ENCODE data around the gene TTBK1.

Gene TTBK1

DNA sequence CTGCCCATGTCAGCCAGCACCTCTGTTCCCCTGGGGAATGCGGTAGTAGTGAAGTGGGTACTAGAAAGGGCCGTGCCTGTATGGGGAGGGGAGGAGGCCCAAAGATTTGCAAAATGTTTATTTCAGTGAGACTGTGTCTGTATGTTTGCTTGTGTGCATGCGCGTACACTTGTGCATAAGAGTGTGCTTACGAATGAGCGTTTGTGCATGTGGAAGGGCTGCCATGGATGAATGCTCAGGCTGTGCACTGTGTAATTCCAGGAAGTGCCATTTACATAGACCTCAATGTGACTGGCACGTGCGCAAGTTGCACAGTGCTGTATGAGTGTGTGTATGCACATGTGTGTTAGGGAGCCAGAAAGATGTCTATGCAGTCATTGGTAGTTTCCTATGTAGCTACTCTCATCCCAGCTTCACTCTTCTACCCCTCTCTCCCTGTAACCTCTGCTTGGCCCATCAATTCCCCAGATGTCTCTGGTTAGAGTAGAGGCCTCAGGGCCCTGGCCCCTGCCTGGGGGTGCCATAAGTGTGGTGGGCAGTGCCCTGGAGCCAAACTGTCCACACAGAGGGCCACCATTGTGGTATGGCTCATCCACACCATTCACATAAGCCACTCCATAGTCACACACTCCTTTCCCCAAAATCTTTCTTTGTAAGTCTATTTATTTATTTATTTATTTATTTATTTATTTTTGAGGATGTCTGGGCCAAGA, 28.0 kb downstream of the TTBK1 start:
- H3K4me3 ChIP-seq (ENCODE audit: low read depth, low read length) = no peak overlapping the region
- TF ChIP-seq, protein P1, sequence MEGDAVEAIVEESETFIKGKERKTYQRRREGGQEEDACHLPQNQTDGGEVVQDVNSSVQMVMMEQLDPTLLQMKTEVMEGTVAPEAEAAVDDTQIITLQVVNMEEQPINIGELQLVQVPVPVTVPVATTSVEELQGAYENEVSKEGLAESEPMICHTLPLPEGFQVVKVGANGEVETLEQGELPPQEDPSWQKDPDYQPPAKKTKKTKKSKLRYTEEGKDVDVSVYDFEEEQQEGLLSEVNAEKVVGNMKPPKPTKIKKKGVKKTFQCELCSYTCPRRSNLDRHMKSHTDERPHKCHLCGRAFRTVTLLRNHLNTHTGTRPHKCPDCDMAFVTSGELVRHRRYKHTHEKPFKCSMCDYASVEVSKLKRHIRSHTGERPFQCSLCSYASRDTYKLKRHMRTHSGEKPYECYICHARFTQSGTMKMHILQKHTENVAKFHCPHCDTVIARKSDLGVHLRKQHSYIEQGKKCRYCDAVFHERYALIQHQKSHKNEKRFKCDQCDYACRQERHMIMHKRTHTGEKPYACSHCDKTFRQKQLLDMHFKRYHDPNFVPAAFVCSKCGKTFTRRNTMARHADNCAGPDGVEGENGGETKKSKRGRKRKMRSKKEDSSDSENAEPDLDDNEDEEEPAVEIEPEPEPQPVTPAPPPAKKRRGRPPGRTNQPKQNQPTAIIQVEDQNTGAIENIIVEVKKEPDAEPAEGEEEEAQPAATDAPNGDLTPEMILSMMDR (IDR thresholded peaks at IDR 0.05; ENCODE audit: borderline replicate concordance, insufficient read depth, low read depth, low read length) = no peak

DNA sequence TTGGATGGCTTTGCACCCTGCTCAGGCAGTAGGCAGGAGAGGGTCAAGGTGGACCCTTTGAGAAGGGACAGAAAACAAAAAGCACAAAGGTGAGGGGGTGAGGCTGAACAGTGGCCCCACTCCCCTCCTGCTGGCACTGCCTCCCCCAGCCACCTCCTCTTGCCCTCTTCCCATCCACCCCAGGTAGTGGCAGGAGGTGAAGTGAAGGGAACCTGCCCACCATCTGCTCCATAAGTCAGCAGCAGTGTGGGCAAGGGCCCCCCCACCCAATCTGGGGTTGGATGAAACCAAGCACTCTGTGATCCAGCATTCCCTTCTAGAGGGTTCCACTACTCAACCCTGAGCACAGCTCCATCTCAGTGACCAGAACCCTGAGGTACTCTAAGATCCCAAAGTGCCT, 28.7 kb downstream of the TTBK1 start:
- no peak overlapping the region for H3K4me3 ChIP-seq (ENCODE audit: low read depth, low read length)
- TF ChIP-seq, protein P1 (IDR thresholded peaks at IDR 0.05; ENCODE audit: borderline replicate concordance, insufficient read depth, low read depth, low read length) = no peak

DNA sequence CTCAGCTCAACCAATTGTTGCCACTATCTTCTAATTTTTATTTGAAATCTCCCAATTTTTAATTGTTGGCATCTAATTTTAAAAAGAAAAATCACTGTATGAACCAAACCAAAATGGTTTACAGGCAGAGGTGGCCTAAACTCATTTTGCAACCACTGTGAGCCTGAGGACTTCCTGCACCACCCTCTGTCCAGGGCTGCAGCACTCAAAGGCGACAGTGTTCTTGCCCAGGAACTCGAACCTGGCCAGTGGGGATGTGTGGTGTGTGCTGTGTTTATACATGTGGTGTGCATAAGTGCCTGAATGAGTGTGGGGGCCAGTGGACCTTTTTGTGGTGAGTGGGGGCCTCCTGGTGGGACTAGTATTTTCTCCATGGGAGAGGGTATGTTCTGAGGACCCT, 30.4 kb downstream of the TTBK1 start:
- TF ChIP-seq, protein P1 (IDR thresholded peaks at IDR 0.05; ENCODE audit: borderline replicate concordance, insufficient read depth, low read depth, low read length) = no peak
- H3K4me3 ChIP-seq (ENCODE audit: low read depth, low read length) = no peak overlapping the region

DNA sequence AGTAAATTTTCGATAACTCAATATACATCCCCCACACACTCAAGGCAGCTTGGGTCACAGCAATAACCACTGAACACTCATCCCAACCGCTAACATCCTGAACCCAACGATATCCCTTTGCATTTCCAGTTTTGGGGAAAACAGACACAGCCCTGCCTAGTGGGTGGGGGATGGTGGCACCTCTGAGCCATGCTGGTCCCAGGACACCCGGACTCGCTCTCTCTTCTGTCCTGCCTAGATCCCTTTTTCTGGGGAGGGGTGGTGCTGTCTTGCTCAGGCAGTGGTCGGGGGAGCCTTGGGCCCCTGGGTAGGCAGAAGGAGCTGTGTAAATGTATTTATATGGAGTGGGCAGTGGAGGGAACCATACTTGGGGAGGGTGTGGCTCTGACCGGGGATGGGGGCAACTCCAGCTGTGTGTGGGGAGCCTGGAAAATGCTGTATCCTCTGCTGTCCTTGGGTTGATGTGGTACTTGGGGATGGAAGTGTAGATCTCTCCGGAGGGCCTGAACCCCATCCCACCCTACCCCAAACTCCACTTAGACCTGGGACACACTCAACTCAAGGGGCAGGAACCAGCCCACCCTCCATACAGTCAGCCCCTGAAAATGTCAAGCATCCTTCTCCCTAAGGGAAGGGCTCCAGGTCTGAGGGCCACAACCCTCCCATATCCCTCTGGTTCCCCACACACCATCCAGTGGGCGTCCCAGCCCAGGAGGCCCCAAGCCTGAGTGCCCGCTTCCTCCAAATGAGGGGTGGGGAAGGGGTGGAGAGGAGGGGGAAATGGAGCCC, 31.0 kb downstream of the TTBK1 start:
- no peak overlapping the region for H3K4me3 ChIP-seq (ENCODE audit: low read depth, low read length)
- TF ChIP-seq, protein P1 (IDR thresholded peaks at IDR 0.05; ENCODE audit: borderline replicate concordance, insufficient read depth, low read depth, low read length) = no peak

DNA sequence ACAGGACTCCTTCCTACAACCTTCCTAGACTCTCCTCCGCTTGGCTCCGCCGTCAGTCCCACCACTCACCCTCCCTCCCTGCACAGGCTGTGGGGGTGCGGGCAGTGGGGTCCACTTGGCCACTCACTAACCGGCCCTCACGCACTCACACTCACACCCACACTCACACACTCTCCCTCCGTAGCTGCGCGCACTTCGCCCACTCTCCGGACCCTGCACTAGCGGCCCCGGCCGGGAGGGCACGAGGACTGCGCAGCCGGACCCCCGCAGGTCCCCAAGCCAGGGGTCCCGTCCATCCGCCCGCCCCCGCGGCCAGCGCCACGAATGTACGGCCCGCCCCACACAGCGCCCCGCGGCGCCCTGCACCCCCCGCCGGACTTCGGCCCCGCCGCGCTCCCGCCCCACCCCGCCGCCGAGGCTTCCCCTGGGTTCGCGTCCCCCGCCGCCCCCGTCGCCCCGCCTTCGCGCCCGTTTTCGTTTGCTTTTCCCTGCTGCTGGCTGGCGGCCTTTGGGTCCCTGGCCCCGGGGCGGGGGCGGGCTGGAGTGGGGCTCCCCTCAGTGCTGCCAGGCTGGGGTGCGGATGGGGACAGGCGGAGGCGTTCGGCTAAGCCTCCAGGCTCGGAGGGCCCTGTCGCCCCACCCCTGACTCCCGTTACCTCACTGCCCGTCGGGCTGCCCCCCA, 31.8 kb downstream of the TTBK1 start:
- H3K4me3 ChIP-seq (ENCODE audit: low read depth, low read length) = peak overlapping the region; percentile 22
- TF ChIP-seq, protein P1 (IDR thresholded peaks at IDR 0.05; ENCODE audit: borderline replicate concordance, insufficient read depth, low read depth, low read length) = no peak

DNA sequence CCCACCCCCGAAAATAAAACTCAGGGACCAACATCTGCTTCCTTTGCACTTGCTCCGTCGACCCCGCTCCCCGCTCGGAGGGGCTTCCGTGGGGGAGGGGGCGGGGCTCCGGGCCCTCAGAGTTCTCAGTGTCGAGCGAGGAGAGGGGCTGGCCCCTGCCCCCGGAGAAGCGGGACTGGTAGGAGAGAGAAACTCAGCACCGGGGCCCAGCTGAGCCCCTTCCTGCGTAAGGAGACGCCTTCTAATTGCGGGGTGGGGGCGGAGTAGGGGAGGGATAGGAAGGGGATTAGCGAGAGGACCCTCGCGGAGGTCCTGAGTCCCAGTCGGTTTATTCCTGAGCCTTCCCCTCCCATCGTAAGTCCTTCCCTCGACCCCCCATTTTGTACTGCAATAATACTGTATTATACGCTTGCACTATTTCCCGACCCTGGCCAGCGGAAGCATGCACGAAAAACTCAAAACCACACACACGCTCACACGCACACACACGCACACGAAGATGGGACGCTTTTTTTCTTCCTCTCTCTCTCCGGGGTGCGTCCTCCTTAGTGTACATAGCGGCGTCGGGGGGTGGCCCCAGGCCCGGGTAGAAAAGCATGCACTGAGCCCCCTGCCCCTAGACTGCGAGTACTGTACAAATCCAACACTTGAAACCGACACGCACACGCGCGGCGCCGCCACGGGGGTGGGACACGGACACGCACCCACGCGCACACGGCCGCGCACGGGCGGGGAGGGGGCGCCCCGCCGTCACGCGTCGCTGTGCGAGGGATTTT, 32.7 kb downstream of the TTBK1 start:
- H3K4me3 ChIP-seq (ENCODE audit: low read depth, low read length) = no peak overlapping the region
- TF ChIP-seq, protein P1 (IDR thresholded peaks at IDR 0.05; ENCODE audit: borderline replicate concordance, insufficient read depth, low read depth, low read length) = no peak
